MM.1S (cell line): ENCODE measurements around the gene EFHD2.

Source experiments
- DNase-seq: peaks from one replicate; pipeline ENCODE4 v3.0.0-alpha.2; 2015
- H2AFZ ChIP-seq: fragments of 300-600 bp; sonication (generic); 2 replicates; pipeline ENCODE4 v1.6.0; 2016; ENCODE audit warnings: antibody characterized with exemption, low read length
- H3F3A ChIP-seq: fragments of 300-600 bp; sonication (generic); 2 replicates; pipeline ENCODE4 v1.6.1; 2016; ENCODE audit warnings: mild to moderate bottlenecking, antibody characterized with exemption, low read length, moderate library complexity, mixed read lengths; ENCODE audit not compliant: insufficient read depth
- H3K27ac ChIP-seq: fragments of 300-600 bp; sonication (generic); 2 replicates; pipeline ENCODE4 v1.5.1; 2016; ENCODE audit warnings: mild to moderate bottlenecking, low read length
- H3K27me3 ChIP-seq: fragments of 300-600 bp; sonication (generic); replicated peaks from 2 replicates; pipeline ENCODE4 v1.6.0; 2016; ENCODE audit warnings: low read length; ENCODE audit not compliant: insufficient read depth
- H3K36me3 ChIP-seq: fragments of 300-600 bp; sonication (generic); replicated peaks from 2 replicates; pipeline ENCODE4 v1.6.1; 2016; ENCODE audit warnings: mild to moderate bottlenecking, low read length, mixed read lengths; ENCODE audit not compliant: insufficient read depth
- H3K4me1 ChIP-seq: fragments of 300-600 bp; sonication (generic); 2 replicates; pipeline ENCODE4 v1.6.1; 2016; ENCODE audit warnings: low read length, mixed read lengths
- H3K4me2 ChIP-seq: fragments of 300-600 bp; sonication (generic); 2 replicates; pipeline ENCODE4 v1.6.0; 2016; ENCODE audit warnings: low read depth, low read length
- H3K4me3 ChIP-seq: fragments of 300-600 bp; sonication (generic); 2 replicates; pipeline ENCODE4 v1.5.1; 2016; ENCODE audit warnings: low read length, mixed read lengths
- H3K79me2 ChIP-seq: fragments of 300-600 bp; sonication (generic); 2 replicates; pipeline ENCODE4 v1.6.1; 2016; ENCODE audit warnings: mixed run types, low read length, mixed read lengths
- H3K9ac ChIP-seq: fragments of 300-600 bp; sonication (generic); 2 replicates; pipeline ENCODE4 v1.6.1; 2016; ENCODE audit warnings: low read length, mixed read lengths
- H3K9me2 ChIP-seq: fragments of 300-600 bp; sonication (generic); replicated peaks from 2 replicates; pipeline ENCODE4 v1.6.1; 2016; ENCODE audit warnings: mild to moderate bottlenecking, low read length, mixed read lengths; ENCODE audit not compliant: insufficient read depth
- H3K9me3 ChIP-seq: fragments of 300-600 bp; sonication (generic); replicated peaks from 2 replicates; pipeline ENCODE4 v1.6.1; 2016; ENCODE audit warnings: mild to moderate bottlenecking, low read length, mixed read lengths; ENCODE audit not compliant: insufficient read depth
- H4K20me1 ChIP-seq: fragments of 300-600 bp; sonication (generic); 2 replicates; pipeline ENCODE4 v1.6.1; 2016; ENCODE audit warnings: mild to moderate bottlenecking, low read length, moderate library complexity, mixed read lengths; ENCODE audit not compliant: insufficient read depth
- CTCF ChIP-seq: fragments of 300-600 bp; sonication (generic); IDR thresholded peaks from 2 replicates; pipeline ENCODE4 v1.5.1; 2016; ENCODE audit warnings: antibody characterized with exemption, low read length, mixed read lengths
- EZH2 ChIP-seq: fragments of 300-600 bp; sonication (generic); optimal IDR thresholded peaks from 2 replicates; pipeline ENCODE3; 2017; ENCODE audit warnings: low read depth, mild to moderate bottlenecking, antibody characterized with exemption, low read length, mixed read lengths
- EZH2phosphoT487 ChIP-seq: fragments of 300-600 bp; sonication (generic); IDR thresholded peaks from 2 replicates; pipeline ENCODE4 v1.6.1; 2018; ENCODE audit warnings: antibody characterized with exemption, low read length

The EFHD2 gene

GRCh38 chr1:15410884-15411245, 1.2 kb downstream of the EFHD2 start:
- H3K27ac ChIP-seq: no peak overlapping the region
- peaks cover 28% of the 10 kb centered on the region for H3K79me2 ChIP-seq

GRCh38 chr1:15411593-15412137, 2.0 kb downstream of the EFHD2 start:
- peaks cover 21% of the 10 kb centered on the region for H3K27me3 ChIP-seq
- no peaks in the 10 kb centered on the region for H3K9me3 ChIP-seq
- TF ChIP-seq EZH2 (no peak), EZH2phosphoT487 (no peak), CTCF (no peak)
- no peak overlapping the region for H3K9ac ChIP-seq
- no peak overlapping the region for H3K27ac ChIP-seq
- DNase-seq: no peak
- peaks cover 28% of the 10 kb centered on the region for H3K79me2 ChIP-seq
- H3F3A ChIP-seq: no peaks in the 10 kb centered on the region
- H3K9me2 ChIP-seq: no peaks in the 10 kb centered on the region
- no peaks in the 10 kb centered on the region for H3K36me3 ChIP-seq
- H2AFZ ChIP-seq: no peak overlapping the region
- H3K4me2 ChIP-seq: peak overlapping the region; percentile 94; the same call in 1 of the 2 replicates
- no peaks in the 10 kb centered on the region for H4K20me1 ChIP-seq
- H3K4me3 ChIP-seq: no peak overlapping the region
- H3K4me1 ChIP-seq: no peaks in the 10 kb centered on the region

More at GRCh38 chr1:15410884-15411245, 1.2 kb downstream of the EFHD2 start:
- Histone ChIP-seq H3K4me3 (peak overlapping the region; percentile 96), H3K9me3 (no peaks in the 10 kb centered on the region), H4K20me1 (no peaks in the 10 kb centered on the region), H2AFZ (0 out of 2 replicates have a peak overlapping the region, but pooled peaks have one; percentile 61), H3K4me2 (peak overlapping the region; percentile 94), H3K9me2 (no peaks in the 10 kb centered on the region), H3F3A (no peaks in the 10 kb centered on the region), H3K27me3 (peaks cover 21% of the 10 kb centered on the region), H3K9ac (peak overlapping the region; percentile 82), H3K4me1 (no peaks in the 10 kb centered on the region), H3K36me3 (no peaks in the 10 kb centered on the region)
- TF ChIP-seq EZH2: no peak
- TF ChIP-seq CTCF: no peak
- no peak for TF ChIP-seq EZH2phosphoT487
- no peak for DNase-seq

- H3K4me2 ChIP-seq: no peak overlapping the region
- H3K27ac ChIP-seq: no peak overlapping the region
- no peaks in the 10 kb centered on the region for H3K36me3 ChIP-seq
- no peaks in the 10 kb centered on the region for H3K9me2 ChIP-seq
- no peaks in the 10 kb centered on the region for H4K20me1 ChIP-seq
- H3K9ac ChIP-seq: no peak overlapping the region
- H3K9me3 ChIP-seq: no peaks in the 10 kb centered on the region
- H3K4me1 ChIP-seq: no peaks in the 10 kb centered on the region
- H2AFZ ChIP-seq: no peak overlapping the region
- TF ChIP-seq CTCF: no peak
- no peaks in the 10 kb centered on the region for H3F3A ChIP-seq
- H3K27me3 ChIP-seq: peaks cover 17% of the 10 kb centered on the region
- peaks cover 29% of the 10 kb centered on the region for H3K79me2 ChIP-seq
- DNase-seq: no peak
- H3K4me3 ChIP-seq: no peak overlapping the region
Observed at GRCh38 chr1:15412175-15412800, 2.6 kb downstream of the EFHD2 start.
